Globus pallidus (tissue), 1 donor: Measurements from ENCODE around the gene SKI.
"Not testable (repeated sequence)": the region's sequence is repeated elsewhere in the genome, so short reads cannot be mapped to it uniquely, and the experiment has no call there.

Source experiments
- DNase-seq: peaks from one replicate; pipeline ENCODE4 v3.0.0-alpha.2; 2015; ENCODE audit warnings: low spot score

SKI gene

GRCh38 chr1:2295526-2295925 lies 67.4 kb downstream of the SKI start:
- no peak for DNase-seq

GRCh38 chr1:2296211-2296610 lies 68.1 kb downstream of the SKI start:
- DNase-seq = not testable (repeated sequence)

GRCh38 chr1:2296614-2297013 lies 68.5 kb downstream of the SKI start:
- no peak for DNase-seq

GRCh38 chr1:2297246-2298011 lies 69.3 kb downstream of the SKI start:
- DNase-seq = no peak

- no peak for DNase-seq
Measured at GRCh38 chr1:2298685-2299084, 70.6 kb downstream of the SKI start.

- no peak for DNase-seq
Measured at GRCh38 chr1:2299131-2299627, 71.1 kb downstream of the SKI start.

GRCh38 chr1:2300004-2300771 lies 72.1 kb downstream of the SKI start:
- no peak for DNase-seq

GRCh38 chr1:2300851-2301606 lies 72.9 kb downstream of the SKI start:
- peak; percentile 62 for DNase-seq

GRCh38 chr1:2301607-2302291 lies 73.6 kb downstream of the SKI start:
- DNase-seq = no peak

GRCh38 chr1:2302292-2302925 lies 74.3 kb downstream of the SKI start:
- no peak for DNase-seq

GRCh38 chr1:2303016-2303775 lies 75.1 kb downstream of the SKI start:
- no peak for DNase-seq

GRCh38 chr1:2303781-2304180 lies 75.7 kb downstream of the SKI start:
- no peak for DNase-seq

GRCh38 chr1:2304282-2304681 lies 76.2 kb downstream of the SKI start:
- DNase-seq = no peak

- no peak for DNase-seq
Measured at GRCh38 chr1:2304921-2305681, 77.0 kb downstream of the SKI start.

GRCh38 chr1:2306151-2306978 lies 78.2 kb downstream of the SKI start:
- no peak for DNase-seq

- DNase-seq = no peak
Measured at GRCh38 chr1:2307064-2307605, 79.0 kb downstream of the SKI start.

- DNase-seq = no peak
Measured at GRCh38 chr1:2307972-2308371, 79.9 kb downstream of the SKI start.

GRCh38 chr1:2308844-2309243 lies 80.7 kb downstream of the SKI start:
- no peak for DNase-seq
